Kidney (tissue), 14 donors: ENCODE data around the gene PUM1. TPM values are rescaled to one million over a fixed set of nuclear protein-coding genes. Genes with fewer than 3 reads are reported as not detected.

Source experiments
- DNase-seq, 5 donors: peaks; one replicate each; pipeline ENCODE4 v3.0.0-alpha.2; 2013 to 2020
- FAIRE-seq: peaks from 2 replicates; lab custom pipeline; 2012; peaks lifted over from hg19 to GRCh38; lab: Jason Lieb, UNC
- H3K27ac ChIP-seq, 2 donors: one replicate each; pipeline ENCODE4 v1.7.0; 2013; ENCODE audit warnings: low read depth in 2 of 2, low read length in 2 of 2, inconsistent platforms in 1 of 2
- H3K27me3 ChIP-seq: one replicate; pipeline ENCODE4 v1.7.1; 2013; ENCODE audit warnings: low read length, inconsistent platforms; ENCODE audit not compliant: control insufficient read depth, insufficient read depth
- H3K36me3 ChIP-seq, 3 donors: one replicate each; pipeline versions ENCODE4 v1.7.0 to v1.7.1; 2013; ENCODE audit warnings: low read length in 3 of 3, control low read depth in 1 of 3, inconsistent platforms in 1 of 3; ENCODE audit not compliant: insufficient read depth in 3 of 3, control insufficient read depth in 2 of 3
- H3K4me1 ChIP-seq, 3 donors: one replicate each; pipeline versions ENCODE4 v1.7.0 to v1.7.1; 2013; ENCODE audit warnings: low read length in 3 of 3, inconsistent platforms in 1 of 3, low read depth in 1 of 3; ENCODE audit not compliant: control insufficient read depth in 2 of 3, insufficient read depth in 2 of 3
- H3K4me3 ChIP-seq, 3 donors: one replicate each; pipeline versions ENCODE4 v1.7.0 to v1.8.1; 2013; ENCODE audit warnings: low read length in 3 of 3, control low read depth in 1 of 3, inconsistent platforms in 1 of 3
- H3K9ac ChIP-seq, 3 donors: one replicate each; pipeline versions ENCODE4 v1.7.0 to v1.7.1; 2013; ENCODE audit warnings: low read length in 3 of 3, control low read depth in 1 of 3, inconsistent platforms in 1 of 3
- H3K9me3 ChIP-seq, 3 donors: one replicate each; pipeline versions ENCODE4 v1.7.0 to v1.7.1; 2013; ENCODE audit warnings: low read length in 3 of 3, control low read depth in 1 of 3, inconsistent platforms in 1 of 3; ENCODE audit not compliant: control insufficient read depth in 2 of 3, insufficient read depth in 1 of 3
- intact Hi-C: fragments of 100-400 bp; cut with DNase I; formaldehyde crosslinking; loops from one replicate; pipeline ENCODE4 v1.11.1; 2022
- polyA plus RNA-seq: library from polyadenylated mRNA; stranded (reverse); fragments of 350-450 nt; fragmentation: Illumina TruSeq; extraction: RNeasy Lipid Tissue Mini Kit (QIAGEN cat#74804); gene quantifications from one replicate; pipeline ENCODE4 v1.2.3, GENCODE V29; 2014; ENCODE audit warnings: low read depth, low replicate concordance; ENCODE audit not compliant: insufficient read depth
- total RNA-seq: library from RNA; stranded (reverse); fragmentation: NEBNext Ultra II Directional; extraction: Animal tissue kit (Norgen Biotek cat#: 25700); gene quantifications from one replicate; pipeline ENCODE4 v1.2.1, GENCODE V29; 2021
- TF ChIP-seq, protein P1 (sequence below): IDR thresholded peaks from 3 replicates; pipeline ENCODE4 v1.5.1; 2012; ENCODE audit warnings: mild to moderate bottlenecking, moderate library complexity, borderline replicate concordance; ENCODE audit not compliant: insufficient read depth; ENCODE audit errors: extremely low read depth
- donor health status: control.
- donor health status: control.
- donor health status: control.
- donor health status: control.
- donor health status: control.
- donor health status: DM: yes; HTN: yes; CAD: no.
- donor health status: Normal renal cell carcinoma (clear cell type).

PUM1 gene
- total and polyA plus RNA-seq, 2 donors from 2014 or later, result 19.1 to 150 TPM

DNA sequence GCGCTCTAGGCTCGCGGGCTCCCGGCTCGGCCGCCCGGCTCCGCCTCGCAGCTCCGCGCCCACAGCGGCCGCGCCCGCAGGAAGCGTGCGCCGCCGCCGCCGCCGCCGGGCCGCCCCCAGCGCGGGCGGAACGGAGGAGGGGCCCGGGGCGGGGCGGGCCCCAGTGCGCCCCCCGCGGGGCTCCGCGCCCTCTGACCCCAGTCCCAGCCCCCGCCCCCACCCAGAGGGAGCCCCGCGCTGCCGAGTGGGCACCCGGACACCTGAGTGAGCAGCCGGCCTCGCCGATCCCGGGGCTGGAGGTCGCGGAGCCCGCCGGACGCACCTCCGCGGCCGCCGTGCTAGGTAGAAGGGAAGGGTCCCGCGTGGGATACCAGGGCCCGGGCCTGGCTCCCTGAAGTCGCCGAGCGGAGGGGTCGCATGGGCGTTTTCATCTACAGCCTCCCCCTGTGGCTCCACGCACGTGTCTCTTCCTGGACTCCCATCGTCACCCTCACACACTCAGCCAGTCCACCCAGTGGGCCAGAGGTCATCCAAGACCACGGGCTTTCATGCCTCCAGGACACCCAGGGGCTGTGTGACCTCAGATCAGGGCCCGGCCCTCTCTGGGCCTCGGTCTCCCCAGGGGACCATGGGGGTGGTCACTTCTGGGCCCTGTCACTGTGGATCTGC lies 156.7 kb downstream of the PUM1 start, which contains the start of gene SDC3:
Gene SDC3, minus strand, starts transcription at position 63 of the 669 bp plus-strand sequence. CDS start 172 bp downstream, outside the sequence.
- intact Hi-C loops, result no loop called here
- peak within 1 kb of the TSS in 2 of 3 donors; percentile 2 to 46 for H3K9ac ChIP-seq
- DNase-seq, result peak in 4 of 5 donors; percentile 11 to 78 (median 68)
- no peak within 1 kb of the TSS for H3K27ac ChIP-seq
- peaks cover 0 to 12% (median 0%) of the 10 kb centered on the region in 3 donors for H3K4me1 ChIP-seq
- peak within 1 kb of the TSS in 2 of 3 donors; percentile 41 to 44 for H3K4me3 ChIP-seq
- H3K27me3 ChIP-seq, result no peaks in the 10 kb centered on the region
- FAIRE-seq, result no peak
- H3K9me3 ChIP-seq, result no peaks in the 10 kb centered on the region
- TF ChIP-seq, protein P1, sequence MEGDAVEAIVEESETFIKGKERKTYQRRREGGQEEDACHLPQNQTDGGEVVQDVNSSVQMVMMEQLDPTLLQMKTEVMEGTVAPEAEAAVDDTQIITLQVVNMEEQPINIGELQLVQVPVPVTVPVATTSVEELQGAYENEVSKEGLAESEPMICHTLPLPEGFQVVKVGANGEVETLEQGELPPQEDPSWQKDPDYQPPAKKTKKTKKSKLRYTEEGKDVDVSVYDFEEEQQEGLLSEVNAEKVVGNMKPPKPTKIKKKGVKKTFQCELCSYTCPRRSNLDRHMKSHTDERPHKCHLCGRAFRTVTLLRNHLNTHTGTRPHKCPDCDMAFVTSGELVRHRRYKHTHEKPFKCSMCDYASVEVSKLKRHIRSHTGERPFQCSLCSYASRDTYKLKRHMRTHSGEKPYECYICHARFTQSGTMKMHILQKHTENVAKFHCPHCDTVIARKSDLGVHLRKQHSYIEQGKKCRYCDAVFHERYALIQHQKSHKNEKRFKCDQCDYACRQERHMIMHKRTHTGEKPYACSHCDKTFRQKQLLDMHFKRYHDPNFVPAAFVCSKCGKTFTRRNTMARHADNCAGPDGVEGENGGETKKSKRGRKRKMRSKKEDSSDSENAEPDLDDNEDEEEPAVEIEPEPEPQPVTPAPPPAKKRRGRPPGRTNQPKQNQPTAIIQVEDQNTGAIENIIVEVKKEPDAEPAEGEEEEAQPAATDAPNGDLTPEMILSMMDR, result no peak
- H3K36me3 ChIP-seq, result no peaks in the 10 kb centered on the region

DNA sequence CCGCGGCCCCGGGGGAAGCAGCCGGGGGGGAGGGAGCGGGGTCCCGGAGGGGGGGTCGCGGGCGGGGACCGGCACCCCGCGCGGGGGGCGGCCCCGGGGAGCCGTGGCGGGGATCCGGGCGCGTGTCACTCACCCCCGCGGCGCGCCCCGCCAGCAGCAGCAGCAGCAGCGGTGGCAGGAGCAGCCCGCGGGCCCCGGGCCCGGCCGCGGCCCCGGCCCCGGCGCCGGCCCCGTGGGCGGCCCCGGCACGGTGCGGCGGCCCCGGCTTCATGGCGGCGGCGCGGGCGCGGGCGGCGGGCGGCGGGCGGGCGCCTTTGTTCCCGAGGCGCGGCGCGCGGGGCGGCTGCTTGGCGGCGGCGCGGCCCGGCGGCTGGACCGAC lies 157.2 kb downstream of the PUM1 start:
- H3K27me3 ChIP-seq, result no peaks in the 10 kb centered on the region
- H3K27ac ChIP-seq, result no peak overlapping the region
- TF ChIP-seq, protein P1, result no peak
- peak in 1 of 5 donors; percentile 66 for DNase-seq
- no peak overlapping the region for H3K4me3 ChIP-seq
- no peak for FAIRE-seq
- intact Hi-C loops, result no loop called here
- H3K4me1 ChIP-seq, result peaks cover 0 to 12% (median 0%) of the 10 kb centered on the region in 3 donors
- H3K36me3 ChIP-seq, result no peaks in the 10 kb centered on the region
- no peak overlapping the region for H3K9ac ChIP-seq
- no peaks in the 10 kb centered on the region for H3K9me3 ChIP-seq

DNA sequence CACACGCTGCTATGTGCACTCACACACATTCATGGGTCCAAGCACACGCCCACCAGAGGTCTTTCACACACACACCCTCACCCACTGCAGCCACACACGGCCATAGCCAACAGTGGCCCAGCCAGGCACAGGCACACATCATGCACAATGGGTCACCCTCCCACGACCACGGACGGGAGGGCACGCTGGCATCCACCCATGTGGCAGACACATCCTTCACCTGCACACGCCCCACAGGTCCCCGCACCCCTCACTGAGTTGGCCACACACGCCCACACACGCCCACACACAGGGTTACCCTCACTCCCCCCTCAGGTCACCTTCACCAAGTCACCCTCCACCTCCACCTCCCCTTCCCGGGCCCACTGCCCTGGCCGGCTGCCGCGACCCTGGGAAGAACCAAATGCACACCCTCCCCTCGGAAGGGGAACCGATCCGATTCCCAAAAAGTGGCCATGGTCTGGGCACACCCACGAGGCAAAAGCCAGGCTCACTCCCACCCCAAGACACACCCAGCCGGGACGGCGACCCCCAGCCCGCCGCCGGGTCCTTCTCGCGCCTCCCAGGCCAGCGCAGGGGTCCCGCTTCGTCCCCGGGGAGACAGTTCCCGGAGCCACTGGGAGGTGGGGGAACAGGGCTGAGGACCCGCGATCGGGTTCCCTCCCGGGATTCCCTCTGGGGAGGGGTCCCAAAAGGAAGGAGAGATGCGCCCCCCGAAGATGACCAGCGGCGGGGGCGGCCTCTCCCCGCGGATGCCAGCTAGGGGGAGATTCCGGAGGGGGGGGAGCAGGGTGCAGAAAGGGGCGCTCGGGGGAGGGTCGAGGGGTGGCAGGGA lies 157.8 kb downstream of the PUM1 start:
- H3K36me3 ChIP-seq, result no peaks in the 10 kb centered on the region
- DNase-seq (peak; percentile 31 to 80 (median 43)), FAIRE-seq (no peak)
- peak overlapping the region; percentile 2 to 44 (median 41) for H3K4me3 ChIP-seq
- H3K27me3 ChIP-seq, result no peaks in the 10 kb centered on the region
- peak overlapping the region in 2 of 3 donors; percentile 2 to 46 for H3K9ac ChIP-seq
- H3K4me1 ChIP-seq, result peaks cover 0 to 16% (median 0%) of the 10 kb centered on the region in 3 donors
- H3K27ac ChIP-seq, result no peak overlapping the region
- intact Hi-C loops, result no loop called here
- no peaks in the 10 kb centered on the region for H3K9me3 ChIP-seq
- TF ChIP-seq, protein P1, result no peak
